T47D (cell line): ENCODE results near the gene HS6ST2.

Experiments
- DNase-seq, 2 experiments: peaks; one replicate each; pipeline versions ENCODE4 v3.0.0 to v3.0.0-alpha.2; 2011 to 2012; ENCODE audit warnings: low read depth in 1 of 2, low spot score in 1 of 2
- JUND ChIP-seq: IDR thresholded peaks from 2 replicates; pipeline ENCODE4 v1.6.1; 2012; ENCODE audit warnings: low read depth
- in situ Hi-C: cut with HindIII; loops from 2 replicates; pipeline ENCODE4 v1.10.0; 2016; ENCODE audit warnings: low sequenced_read_pairs, low pct_unique_long_range_greater_than_20kb

The HS6ST2 gene

GRCh38 chrX:132615391-132616131 is 342.9 kb downstream of the HS6ST2 start:
- in situ Hi-C loops = no loop called here
- peak in 1 of 2 experiments; percentile 16 for DNase-seq
- no peak for TF ChIP-seq JUND

DNA sequence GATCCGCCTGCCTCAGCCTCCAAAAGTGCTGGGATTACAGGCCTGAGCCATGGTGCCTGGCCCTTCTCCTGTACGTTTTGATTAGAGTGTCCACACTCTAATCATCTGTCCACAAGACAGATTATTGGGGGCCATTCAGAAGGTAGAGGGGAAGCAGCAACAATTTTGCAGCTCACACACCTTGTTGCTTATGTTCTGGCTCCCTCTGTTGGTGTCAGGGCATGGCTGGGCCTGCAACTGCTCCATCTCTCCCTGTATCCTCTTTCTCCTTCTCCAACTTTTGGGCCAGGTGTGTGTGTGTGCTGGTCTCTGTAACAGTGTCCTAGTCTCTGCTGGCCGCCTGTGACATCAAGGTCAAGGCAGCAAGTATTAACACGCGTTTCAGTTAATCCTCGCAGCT is 344.1 kb downstream of the HS6ST2 start:
- in situ Hi-C loops = no loop called here
- peak in 1 of 2 experiments; percentile 28 for DNase-seq
- TF ChIP-seq JUND = no peak

- no peak for DNase-seq
- no peak for TF ChIP-seq JUND
- in situ Hi-C loops = no loop called here
Observed at GRCh38 chrX:132613801-132614200, 344.6 kb downstream of the HS6ST2 start.

DNA sequence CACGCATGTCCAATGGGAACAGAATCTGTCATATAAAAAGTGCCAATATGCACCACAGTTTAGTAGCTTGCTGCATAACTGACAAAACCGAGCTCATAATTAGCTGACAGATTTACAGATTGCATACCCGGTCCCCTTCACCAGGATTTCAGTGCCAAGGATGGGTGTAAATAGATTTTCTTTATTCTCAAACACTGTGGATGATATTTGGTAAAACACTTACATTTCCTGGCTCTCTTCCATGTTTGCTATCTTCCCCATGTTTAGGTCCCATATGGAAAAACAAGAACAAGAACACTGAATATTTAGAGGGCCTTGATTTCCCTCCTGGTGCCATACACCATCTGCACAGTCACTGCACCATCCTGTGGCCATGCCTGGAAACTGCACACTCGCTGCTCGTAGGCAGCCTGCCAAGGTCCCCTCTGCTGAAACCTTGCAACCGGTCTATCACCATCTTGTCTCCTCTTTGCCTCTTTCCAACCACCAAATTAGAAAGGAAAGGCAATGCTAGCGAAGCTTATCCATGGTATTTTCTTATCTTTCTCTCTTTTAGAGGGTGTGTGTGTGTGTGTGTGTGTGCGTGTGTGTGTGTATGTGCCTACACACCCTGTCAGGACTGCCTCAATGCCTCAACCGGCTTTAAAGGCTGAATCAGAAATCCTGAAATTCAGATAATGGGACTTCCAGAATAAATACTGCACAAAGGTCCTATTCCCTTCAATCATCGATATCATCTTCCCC is 345.4 kb downstream of the HS6ST2 start:
- no peak for TF ChIP-seq JUND
- in situ Hi-C loops = no loop called here
- DNase-seq = peak in 1 of 2 experiments; percentile 46

DNA sequence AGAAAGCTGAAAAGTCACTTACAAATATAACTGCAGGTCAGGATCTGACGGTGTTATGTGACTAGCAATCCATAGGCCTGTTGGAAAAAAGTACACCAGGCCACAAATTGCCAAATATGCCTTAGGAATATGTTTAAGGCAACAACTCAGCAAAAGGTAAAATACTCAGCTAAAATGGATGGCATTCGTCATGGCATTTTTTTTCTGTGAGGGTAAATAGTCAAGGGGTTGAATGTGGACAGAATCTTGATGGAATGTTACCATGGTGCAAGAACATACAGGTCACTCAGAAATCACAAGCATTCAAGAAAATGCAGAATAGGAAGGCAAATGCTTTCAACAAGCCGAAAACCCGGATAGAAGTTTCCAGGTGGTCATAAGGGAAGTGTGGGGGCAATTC is 347.9 kb downstream of the HS6ST2 start:
- TF ChIP-seq JUND = no peak
- in situ Hi-C loops = no loop called here
- DNase-seq = no peak

DNA sequence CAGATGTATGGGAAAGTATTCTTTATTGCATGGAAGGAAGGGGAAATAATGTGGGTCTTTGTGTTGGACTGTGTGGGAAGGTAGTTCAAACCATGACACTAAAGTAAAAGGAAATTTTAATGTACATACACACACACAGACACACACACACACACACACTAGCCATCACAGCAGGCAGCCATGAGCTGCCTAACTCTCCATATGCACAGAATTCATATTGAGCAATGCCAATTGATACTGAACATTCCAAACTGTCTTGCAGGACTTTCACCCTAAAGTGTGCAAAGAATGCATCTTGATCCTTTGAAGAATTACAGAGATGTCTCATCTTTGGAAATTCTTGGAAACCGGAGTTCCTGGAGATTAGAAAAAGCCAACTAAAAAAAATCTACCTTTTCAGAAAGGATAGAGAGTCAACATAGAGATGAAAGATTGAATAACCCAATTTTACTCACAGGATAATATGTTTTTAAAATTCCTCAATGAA is 349.0 kb downstream of the HS6ST2 start:
- in situ Hi-C loops = no loop called here
- DNase-seq = no peak
- TF ChIP-seq JUND = no peak

GRCh38 chrX:132603700-132604286 is 354.6 kb downstream of the HS6ST2 start:
- in situ Hi-C loops = no loop called here
- TF ChIP-seq JUND = no peak
- no peak for DNase-seq

GRCh38 chrX:132602701-132603100 is 355.7 kb downstream of the HS6ST2 start:
- no peak for DNase-seq
- in situ Hi-C loops = no loop called here
- TF ChIP-seq JUND = no peak

- DNase-seq = no peak
- TF ChIP-seq JUND = no peak
- in situ Hi-C loops = no loop called here
Observed at GRCh38 chrX:132594999-132595398, 363.4 kb downstream of the HS6ST2 start.

DNA sequence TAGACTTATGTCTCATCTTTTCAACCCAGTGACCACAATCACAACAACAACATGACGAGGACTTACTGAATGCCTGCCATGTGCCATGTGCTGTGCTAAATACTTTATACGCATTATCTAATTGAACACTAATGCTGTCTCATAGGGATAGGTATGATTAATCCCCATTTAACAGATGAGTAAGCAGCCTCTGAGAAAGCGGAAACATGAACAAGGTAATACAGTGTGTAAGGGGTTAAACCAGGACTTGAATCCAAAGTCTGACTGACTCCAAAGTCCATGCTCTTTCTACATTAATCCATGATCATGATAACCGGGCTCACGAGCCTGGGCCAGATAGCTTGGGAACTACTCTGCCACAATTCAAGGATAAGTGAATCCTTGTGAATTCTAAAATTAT is 364.3 kb downstream of the HS6ST2 start:
- TF ChIP-seq JUND = no peak
- in situ Hi-C loops = no loop called here
- DNase-seq = no peak

- no peak for TF ChIP-seq JUND
- in situ Hi-C loops = no loop called here
- DNase-seq = peak; percentile 1 to 33
Observed at GRCh38 chrX:132592880-132593279, 365.5 kb downstream of the HS6ST2 start.

DNA sequence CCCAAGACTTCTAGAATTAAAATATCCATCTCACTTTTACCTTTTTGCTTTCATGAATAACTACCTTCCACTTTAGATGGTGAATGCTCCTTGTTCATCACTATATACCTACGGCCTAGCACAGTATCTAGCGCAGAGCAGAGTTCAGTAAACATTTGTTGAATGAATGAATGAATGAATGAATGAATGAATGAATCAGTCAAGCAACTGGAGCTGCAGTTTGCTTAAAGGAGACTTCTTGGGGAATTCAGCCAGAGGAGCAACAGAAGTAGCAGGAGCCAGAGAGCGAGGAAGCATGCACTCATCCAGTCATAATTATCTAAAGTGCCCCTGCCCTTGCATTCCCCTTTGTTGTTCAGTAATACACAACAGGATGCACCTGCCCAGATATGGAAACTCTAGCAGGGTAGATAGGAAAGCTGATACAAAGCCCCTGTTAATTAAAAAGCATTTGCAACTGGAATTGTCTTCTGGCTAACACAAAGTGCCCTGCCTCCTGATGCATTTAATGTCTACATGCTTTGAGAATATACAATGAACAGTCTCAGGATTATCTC is 366.6 kb downstream of the HS6ST2 start:
- in situ Hi-C loops = no loop called here
- TF ChIP-seq JUND = no peak
- no peak for DNase-seq
